Panc1 (cell line): Measurements from ENCODE around the gene PPM1F. TPM values are rescaled to one million over a fixed set of nuclear protein-coding genes. Genes with fewer than 3 reads are reported as not detected.

ENCODE experiments used
- ATAC-seq: fragments of 200-7000 bp; cut with Tn5 transposase; 2 replicates; pipeline ENCODE4 v1.9.1; 2020; ENCODE audit warnings: mild to moderate bottlenecking, moderate library complexity
- BruUV-seq: library from RNA; stranded (reverse); fragments of 400-500 nt; replicated peaks from 2 replicates; lab custom pipeline; 2021; lab: Mats Ljungman, UMichigan
- CTCF ChIA-PET: fragments of 300-600 bp; sonication (Branson Sonifier 250); formaldehyde crosslinking; loops from one replicate; lab custom pipeline; 2022; ENCODE audit warnings: antibody characterized with exemption; lab: Charles Lee
- POLR2A ChIA-PET: fragments of 300-600 bp; sonication (Branson Sonifier 250); formaldehyde crosslinking; loops from one replicate; lab custom pipeline; 2022; ENCODE audit warnings: antibody characterized with exemption; lab: Charles Lee
- DNase-seq: peaks from one replicate; pipeline ENCODE4 v3.0.0-alpha.2; 2010; ENCODE audit warnings: low read depth, low spot score
- H3K27ac ChIP-seq: 2 replicates; pipeline ENCODE4 v1.5.1; 2011; ENCODE audit warnings: mild to moderate bottlenecking, low read length, inconsistent platforms
- H3K27me3 ChIP-seq: fragments of 200-500 bp; sonication (Bioruptor generic); 2 replicates; pipeline ENCODE4 v1.6.0; 2014; ENCODE audit warnings: low read length, inconsistent platforms; ENCODE audit not compliant: control insufficient read depth, insufficient read depth
- H3K36me3 ChIP-seq: fragments of 200-500 bp; sonication (Bioruptor generic); 2 replicates; pipeline ENCODE4 v1.5.1; 2014; ENCODE audit warnings: inconsistent platforms, mild to moderate bottlenecking, low read length, moderate library complexity; ENCODE audit not compliant: control insufficient read depth, insufficient read depth
- H3K4me1 ChIP-seq: 2 replicates; pipeline ENCODE4 v1.5.1; 2011; ENCODE audit warnings: inconsistent platforms, mild to moderate bottlenecking, low read length, moderate library complexity; ENCODE audit not compliant: control insufficient read depth, insufficient read depth
- H3K4me3 ChIP-seq, 2 experiments: 2 replicates each; pipeline ENCODE4 v1.5.1; 2011 to 2012; ENCODE audit warnings: low read depth in 2 of 2, low read length in 2 of 2, mild to moderate bottlenecking in 2 of 2, inconsistent platforms in 1 of 2, moderate library complexity in 1 of 2
- H3K9me3 ChIP-seq: fragments of 200-500 bp; sonication (Bioruptor generic); 2 replicates; pipeline ENCODE4 v1.5.1; 2014; ENCODE audit warnings: low read depth, mild to moderate bottlenecking, inconsistent platforms, low read length, moderate library complexity; ENCODE audit not compliant: control insufficient read depth, insufficient read depth
- CTCF ChIP-seq: fragments of 450-650 bp; IDR thresholded peaks from 2 replicates; pipeline ENCODE4 v1.5.1; 2017; ENCODE audit warnings: mild to moderate bottlenecking
- POLR2AphosphoS5 ChIP-seq: IDR thresholded peaks from 2 replicates; pipeline ENCODE4 v1.6.1; 2012; ENCODE audit warnings: mild to moderate bottlenecking, low read depth, low read length, moderate library complexity
- SIN3A ChIP-seq: IDR thresholded peaks from 2 replicates; pipeline ENCODE4 v1.6.1; 2012; ENCODE audit warnings: low read depth, mild to moderate bottlenecking, low read length, moderate library complexity, borderline replicate concordance; ENCODE audit not compliant: insufficient read depth
- TCF7L2 ChIP-seq: IDR thresholded peaks from 2 replicates; pipeline ENCODE4 v1.6.1; 2011; ENCODE audit warnings: mild to moderate bottlenecking, low read depth, low read length, inconsistent platforms
- in situ Hi-C: cut with HindIII; loops from 2 replicates; pipeline ENCODE4 v1.10.0; 2016; ENCODE audit warnings: low sequenced_read_pairs, low pct_unique_long_range_greater_than_20kb
- intact Hi-C: fragments of 100-400 bp; cut with micrococcal nuclease; formaldehyde crosslinking; loops from one replicate; pipeline ENCODE4 v1.10.0; 2022; ENCODE audit not compliant: unreplicated experiment
- total RNA-seq: library from RNA; stranded (reverse); gene quantifications from one replicate; pipeline ENCODE4 v1.2.1, GENCODE V29; 2021; ENCODE audit not compliant: unreplicated experiment
- TF ChIP-seq, protein P1 (sequence below), 2 experiments: IDR thresholded peaks; 2 replicates each; pipeline ENCODE4 v1.6.1; 2011 to 2012; ENCODE audit warnings: low read depth in 2 of 2, control low read depth in 1 of 2, low read length in 1 of 2, mild to moderate bottlenecking in 1 of 2, moderate library complexity in 1 of 2; ENCODE audit not compliant: insufficient read depth in 1 of 2

PPM1F gene
- total RNA-seq, 1 experiment from 2014 or later: 28.9 TPM

DNA sequence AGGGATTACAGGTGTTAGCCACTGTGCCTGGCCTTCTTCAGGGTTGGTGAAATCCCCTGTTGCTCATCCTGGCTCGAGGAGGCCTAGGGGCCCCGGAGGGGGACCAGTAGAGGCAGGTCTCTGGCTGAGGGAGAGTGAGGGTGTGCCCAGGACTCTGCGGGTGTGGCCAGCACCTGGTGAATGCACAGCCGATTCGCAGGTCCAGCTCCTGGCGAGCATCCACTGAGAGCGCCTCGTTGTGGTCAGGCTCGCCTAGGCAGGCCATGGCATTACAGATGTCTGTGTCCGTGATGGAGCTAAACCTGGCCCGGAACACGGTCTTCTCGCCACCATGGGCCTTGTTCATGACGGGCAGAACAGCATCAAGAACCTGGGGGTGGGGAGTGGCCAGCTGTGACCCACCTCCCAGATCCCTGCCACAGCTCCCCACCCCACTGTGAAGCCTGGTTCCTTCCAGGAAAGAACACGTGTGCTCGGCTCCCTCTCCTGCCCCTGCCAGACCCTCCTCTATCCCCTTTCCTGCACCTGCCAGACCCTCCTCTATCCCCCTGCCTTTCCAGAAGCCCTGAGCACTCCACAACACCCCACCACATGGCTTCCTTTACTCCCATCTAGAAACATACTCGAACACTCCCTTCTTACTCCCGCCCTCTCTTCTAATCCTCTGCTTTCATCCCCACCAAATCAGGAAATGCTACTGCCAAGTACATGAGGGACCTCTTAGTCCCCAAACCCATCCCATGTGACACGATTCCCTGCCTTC lies 17.6 kb upstream of the PPM1F start:
- POLR2A ChIA-PET: no interaction called here
- BruUV-seq: no TSS peak
- intact Hi-C loops: no loop called here
- Histone ChIP-seq H3K36me3 (no peaks in the 10 kb centered on the region), H3K27me3 (no peaks in the 10 kb centered on the region), H3K27ac (no peak overlapping the region), H3K9me3 (no peaks in the 10 kb centered on the region), H3K4me3 (no peak overlapping the region), H3K4me1 (no peaks in the 10 kb centered on the region)
- ATAC-seq (no peak), DNase-seq (no peak)
- in situ Hi-C loops: no loop called here
- CTCF ChIA-PET: no interaction called here
- TF ChIP-seq CTCF (no peak), SIN3A (no peak), TCF7L2 (no peak), POLR2AphosphoS5 (no peak)
- TF ChIP-seq, protein P1, sequence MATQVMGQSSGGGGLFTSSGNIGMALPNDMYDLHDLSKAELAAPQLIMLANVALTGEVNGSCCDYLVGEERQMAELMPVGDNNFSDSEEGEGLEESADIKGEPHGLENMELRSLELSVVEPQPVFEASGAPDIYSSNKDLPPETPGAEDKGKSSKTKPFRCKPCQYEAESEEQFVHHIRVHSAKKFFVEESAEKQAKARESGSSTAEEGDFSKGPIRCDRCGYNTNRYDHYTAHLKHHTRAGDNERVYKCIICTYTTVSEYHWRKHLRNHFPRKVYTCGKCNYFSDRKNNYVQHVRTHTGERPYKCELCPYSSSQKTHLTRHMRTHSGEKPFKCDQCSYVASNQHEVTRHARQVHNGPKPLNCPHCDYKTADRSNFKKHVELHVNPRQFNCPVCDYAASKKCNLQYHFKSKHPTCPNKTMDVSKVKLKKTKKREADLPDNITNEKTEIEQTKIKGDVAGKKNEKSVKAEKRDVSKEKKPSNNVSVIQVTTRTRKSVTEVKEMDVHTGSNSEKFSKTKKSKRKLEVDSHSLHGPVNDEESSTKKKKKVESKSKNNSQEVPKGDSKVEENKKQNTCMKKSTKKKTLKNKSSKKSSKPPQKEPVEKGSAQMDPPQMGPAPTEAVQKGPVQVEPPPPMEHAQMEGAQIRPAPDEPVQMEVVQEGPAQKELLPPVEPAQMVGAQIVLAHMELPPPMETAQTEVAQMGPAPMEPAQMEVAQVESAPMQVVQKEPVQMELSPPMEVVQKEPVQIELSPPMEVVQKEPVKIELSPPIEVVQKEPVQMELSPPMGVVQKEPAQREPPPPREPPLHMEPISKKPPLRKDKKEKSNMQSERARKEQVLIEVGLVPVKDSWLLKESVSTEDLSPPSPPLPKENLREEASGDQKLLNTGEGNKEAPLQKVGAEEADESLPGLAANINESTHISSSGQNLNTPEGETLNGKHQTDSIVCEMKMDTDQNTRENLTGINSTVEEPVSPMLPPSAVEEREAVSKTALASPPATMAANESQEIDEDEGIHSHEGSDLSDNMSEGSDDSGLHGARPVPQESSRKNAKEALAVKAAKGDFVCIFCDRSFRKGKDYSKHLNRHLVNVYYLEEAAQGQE (IDR thresholded peaks at IDR 0.05; ENCODE audit: insufficient read depth in 1 of 2, low read depth in 2 of 2, low read length in 1 of 2): no peak

DNA sequence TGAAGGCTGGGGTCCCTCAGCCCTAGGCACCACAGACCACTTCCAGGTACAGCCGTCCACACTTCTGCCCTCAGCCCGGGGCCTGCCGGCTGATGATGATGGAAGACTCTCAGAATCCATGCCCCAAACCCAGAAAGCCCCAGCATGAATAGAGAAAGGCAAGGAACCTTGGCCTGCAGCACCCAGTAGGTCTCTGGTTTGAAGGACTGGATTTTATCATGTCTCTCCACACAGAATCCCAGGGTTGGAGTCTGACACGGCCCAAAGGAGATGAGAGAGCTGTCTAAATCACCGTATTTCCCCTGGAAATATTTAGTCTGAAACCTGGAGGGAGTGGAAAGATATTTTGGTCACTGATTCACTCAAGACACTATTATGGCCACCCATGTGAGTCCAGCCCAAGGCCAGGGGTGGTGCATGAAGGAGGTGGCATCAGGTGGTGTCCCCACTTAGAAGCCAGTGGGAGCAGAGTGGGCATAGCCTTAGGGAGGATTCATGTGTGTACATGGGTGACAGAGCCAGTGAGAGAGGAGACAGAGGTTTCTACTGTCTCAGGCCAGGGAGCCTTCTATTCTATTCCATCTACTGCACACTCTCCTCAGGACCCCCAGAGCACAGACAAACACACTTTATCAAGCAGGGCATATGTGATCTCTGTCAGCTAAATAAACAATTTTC lies 15.9 kb upstream of the PPM1F start:
- ChIA-PET POLR2A (no interaction called here), CTCF (no interaction called here)
- DNase-seq: no peak
- TF ChIP-seq CTCF: no peak
- no peaks in the 10 kb centered on the region for H3K27me3 ChIP-seq
- in situ Hi-C loops: no loop called here
- H3K27ac ChIP-seq: no peak overlapping the region
- no peaks in the 10 kb centered on the region for H3K4me1 ChIP-seq
- H3K36me3 ChIP-seq: no peaks in the 10 kb centered on the region
- BruUV-seq: no TSS peak
- no peak for ATAC-seq
- H3K9me3 ChIP-seq: no peaks in the 10 kb centered on the region
- H3K4me3 ChIP-seq: no peak overlapping the region
- intact Hi-C loops: no loop called here
